DMS 273 treated with DMSO at 0.1 percent for 48 hours (cell line): ENCODE results near the gene IDI1.
"Not testable (repeated sequence)": the region's sequence is repeated elsewhere in the genome, so short reads cannot be mapped to it uniquely, and the experiment has no call there.

Experiments
- DNase-seq: peaks from one replicate; lab custom pipeline; 2025; lab: John Stamatoyannopoulos, UW

Gene IDI1

DNA sequence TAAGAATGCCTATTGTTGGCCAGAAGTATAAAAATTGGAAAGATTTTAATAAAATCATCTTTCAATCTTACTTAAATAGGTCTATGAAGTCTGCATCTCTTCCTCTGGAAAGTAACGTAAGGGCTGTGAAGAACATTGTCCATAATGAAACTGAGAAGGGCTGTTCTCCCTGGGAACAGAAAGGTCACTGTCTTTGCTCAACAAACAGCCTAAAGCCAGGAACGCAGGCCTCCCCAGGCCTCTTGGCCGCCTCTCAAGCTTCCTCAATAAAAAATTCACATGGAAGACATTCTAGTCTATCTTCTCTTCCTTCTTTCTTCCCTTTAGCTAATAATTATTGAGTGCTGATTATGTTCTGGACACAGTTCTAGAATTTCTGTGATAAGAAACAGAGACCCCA is 14.2 kb downstream of the IDI1 start:
- no peak for DNase-seq

DNA sequence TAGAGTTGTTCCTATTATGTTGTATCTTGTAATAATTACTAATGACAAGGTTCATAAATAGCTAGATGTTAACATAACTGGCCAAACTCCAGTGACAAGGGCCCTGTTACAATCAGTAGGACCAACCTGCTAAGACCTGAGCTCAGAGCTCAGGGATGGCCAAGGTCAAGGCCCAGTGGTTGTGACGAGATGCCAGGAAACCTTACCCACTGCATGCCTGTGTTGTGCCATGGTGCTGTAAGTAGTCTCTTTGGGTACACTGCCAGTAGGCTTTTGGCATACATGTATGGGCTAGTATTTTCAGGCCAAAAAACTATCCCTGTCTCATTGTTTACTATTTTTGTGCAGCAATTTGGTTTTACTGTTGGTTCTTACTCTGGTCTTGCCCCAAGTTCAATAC is 15.3 kb downstream of the IDI1 start:
- DNase-seq: no peak

DNA sequence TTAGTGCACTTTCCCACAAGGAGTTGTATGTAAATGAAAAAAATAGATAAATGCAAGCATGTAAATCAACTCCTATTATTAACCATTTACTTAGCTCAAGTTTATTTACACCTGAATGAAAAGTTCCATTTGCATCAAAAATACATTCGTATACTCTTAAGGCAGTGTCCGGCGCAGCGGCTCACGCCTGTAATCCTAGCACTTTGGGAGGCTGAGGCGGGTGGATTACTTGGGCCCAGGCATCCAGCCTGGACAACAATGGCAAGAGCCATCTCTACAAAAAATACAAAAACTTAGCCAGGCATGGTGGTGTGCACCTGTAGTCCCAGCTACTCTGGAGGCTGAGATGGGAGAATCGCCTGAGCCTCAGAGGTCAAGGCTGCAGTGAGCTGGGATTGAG is 19.1 kb downstream of the IDI1 start:
- no peak for DNase-seq

DNA sequence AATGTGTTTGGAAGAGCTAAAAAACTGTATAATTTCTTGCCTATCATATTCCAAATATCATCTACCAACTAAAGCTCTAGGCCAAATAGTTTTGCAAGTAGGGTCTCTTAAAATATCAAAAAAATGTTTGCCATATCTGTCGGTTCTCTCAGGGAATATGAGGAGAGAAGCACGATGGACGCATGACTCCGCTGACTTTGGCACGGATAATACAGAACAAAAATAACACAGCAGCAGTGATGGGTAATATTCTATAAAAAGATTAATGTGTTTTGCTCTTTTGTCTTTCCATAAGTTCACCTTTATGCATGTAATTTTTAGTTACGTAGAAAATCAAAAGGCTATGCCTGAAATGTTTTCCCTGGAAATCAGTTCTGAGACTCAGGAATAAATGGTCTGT is 22.3 kb downstream of the IDI1 start:
- DNase-seq: no peak

DNA sequence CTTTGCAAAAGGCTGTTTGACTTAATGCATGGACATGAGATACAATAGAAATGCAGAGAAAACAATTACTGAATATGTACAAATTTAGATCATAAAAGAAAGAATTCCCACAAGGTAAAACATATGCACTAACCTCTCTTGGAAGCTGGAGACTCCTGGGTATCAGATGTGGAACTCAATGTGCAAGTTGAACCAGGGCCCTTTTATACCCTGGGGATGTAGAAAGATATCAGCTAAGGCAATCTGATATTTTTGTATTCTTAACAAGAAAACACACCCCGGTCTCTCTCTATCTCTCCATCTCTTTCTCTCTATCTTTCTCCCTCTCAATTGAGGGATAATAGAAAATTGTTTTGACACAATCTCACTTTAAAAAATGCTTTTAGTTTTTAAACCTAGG is 23.2 kb downstream of the IDI1 start, which contains the start of gene IDI2:
TSS of gene IDI2 (minus strand) at position 177 of the 400 bp plus-strand sequence. CDS start 1,136 bp downstream, outside the sequence.
- DNase-seq: no peak

DNA sequence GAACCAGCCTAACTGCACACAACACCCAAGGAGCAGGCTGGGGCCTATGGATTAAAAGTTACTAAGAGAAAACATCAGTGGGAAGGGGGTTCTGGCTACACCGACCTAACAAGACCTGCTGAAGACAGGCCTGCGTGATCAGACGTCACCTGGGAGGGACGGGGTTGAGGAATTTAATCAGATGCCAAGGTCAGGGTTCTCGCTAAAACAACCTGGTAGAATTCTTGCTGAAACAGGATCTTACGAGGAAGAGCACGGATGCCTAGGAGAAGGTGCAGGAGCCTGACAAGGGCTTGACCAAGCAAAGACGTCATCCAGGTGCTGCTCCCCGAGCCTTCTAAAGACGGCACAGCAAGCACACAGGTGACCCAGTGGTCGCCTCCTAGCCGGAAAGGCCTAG is 24.8 kb downstream of the IDI1 start:
- no peak for DNase-seq

DNA sequence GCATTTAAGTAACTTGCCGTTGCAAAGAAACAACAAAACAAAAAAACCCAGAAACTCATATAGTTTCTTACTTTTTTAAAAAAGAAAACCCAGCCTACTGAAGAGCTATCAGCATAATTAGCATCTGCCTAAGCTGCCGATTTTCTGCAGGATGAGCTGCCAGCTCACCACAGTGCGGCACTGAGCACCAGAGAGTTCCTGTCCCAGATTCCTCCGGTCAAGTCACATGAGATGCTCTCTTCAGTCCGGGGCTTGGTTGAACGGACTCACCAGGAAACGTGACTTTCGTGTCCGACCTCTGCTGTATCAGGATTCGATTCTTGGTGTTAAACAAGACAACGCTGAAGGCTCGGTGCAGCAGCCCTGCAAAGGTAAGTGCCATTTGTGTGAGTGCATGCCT is 26.5 kb downstream of the IDI1 start:
- no peak for DNase-seq

DNA sequence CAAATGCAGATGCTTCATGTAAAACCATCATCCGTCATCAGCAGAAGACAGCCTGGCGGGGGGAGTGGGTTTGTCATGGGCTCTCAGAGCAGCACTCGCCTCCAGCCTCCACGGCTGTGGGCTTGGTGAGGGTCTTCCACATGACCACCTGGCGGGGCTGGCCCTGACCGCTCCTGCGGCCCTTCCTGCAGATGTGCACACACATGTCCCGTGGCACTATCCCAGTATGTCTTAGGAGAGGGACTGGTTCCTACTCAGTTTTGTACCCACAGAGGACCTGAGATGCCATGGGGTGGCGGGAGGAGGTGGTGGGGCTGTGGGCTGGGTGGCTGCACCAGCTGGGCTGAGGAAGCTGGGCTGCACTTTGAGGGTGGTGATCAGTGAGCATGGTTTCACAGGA is 28.0 kb downstream of the IDI1 start:
- no peak for DNase-seq

DNA sequence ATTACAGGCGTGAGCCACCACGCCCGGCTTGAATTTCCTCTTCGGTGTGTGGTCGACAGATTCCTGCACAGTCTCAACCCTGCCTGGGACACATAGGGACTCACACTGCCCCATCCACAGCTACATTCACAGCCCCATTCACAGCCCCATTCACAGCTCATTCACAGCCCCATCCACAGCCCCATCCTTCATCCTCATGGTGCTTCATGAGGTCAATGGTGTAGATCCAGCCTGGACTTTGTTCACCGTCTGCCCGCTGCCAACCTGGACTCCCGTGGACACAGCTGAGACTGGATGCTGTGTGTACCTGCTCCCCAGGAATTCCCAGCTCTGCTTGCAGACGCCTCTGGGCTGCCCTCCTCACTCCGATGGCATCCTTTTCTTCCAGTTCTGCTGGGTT is 28.5 kb downstream of the IDI1 start:
- no peak for DNase-seq

DNA sequence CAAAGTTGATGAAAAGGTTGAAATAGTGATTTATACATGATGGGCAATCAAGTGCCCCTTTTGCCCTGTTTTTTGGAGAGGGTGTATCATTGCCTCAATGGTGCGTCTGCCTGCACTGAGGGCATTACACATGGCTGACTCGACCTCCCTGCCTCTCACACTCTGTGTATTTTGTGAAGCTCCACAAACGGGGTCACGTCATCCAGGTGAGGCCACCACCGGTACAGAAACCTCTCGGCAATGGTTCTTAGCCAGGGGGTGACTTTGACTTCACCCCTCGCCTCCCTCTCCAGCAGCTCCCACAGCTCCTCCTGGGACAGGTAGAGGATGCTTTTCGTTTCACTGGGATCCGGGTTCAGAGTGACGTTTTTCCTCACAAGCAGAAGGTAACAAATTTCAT is 29.6 kb downstream of the IDI1 start:
- no peak for DNase-seq

DNA sequence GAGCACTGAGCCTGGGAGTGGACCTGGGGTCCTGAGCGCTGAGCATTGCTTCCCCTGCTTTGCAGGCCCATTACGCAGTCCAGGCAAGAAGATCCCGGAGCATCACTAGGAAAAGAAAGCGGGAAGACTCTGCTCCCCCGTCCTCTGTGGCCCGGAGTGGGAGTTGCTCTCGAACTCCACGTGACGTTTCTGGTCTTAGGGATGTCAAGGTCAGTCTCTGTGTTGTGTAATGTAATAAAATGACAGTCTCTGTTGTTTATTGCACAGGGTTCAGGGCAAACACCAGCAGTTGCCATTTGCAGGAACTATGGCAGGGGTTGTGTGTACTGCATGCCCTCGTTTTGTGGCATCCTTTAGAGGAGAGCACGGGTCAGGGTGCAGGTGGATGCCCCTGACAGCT is 33.2 kb downstream of the IDI1 start:
- no peak for DNase-seq

DNA sequence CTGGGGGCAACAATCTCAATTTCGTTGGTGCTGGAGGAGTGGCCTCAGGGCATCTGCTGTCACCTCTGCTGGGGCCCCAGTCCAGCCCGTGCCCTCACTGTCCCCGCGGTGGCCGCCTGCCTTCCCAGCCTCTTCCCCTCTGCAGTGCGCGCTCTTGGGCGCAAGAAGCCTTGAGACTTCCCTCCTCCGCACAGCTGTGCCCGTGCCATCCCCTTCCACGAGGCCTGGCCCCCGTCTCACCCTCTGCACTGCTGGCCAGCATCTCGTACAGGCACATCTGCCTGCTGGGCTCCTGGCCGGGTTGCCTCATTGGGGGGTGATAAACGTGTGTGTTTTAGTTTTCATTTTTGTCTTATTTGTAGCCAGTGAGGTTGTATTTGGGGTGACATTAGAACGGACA is 37.2 kb downstream of the IDI1 start:
- DNase-seq: no peak

DNA sequence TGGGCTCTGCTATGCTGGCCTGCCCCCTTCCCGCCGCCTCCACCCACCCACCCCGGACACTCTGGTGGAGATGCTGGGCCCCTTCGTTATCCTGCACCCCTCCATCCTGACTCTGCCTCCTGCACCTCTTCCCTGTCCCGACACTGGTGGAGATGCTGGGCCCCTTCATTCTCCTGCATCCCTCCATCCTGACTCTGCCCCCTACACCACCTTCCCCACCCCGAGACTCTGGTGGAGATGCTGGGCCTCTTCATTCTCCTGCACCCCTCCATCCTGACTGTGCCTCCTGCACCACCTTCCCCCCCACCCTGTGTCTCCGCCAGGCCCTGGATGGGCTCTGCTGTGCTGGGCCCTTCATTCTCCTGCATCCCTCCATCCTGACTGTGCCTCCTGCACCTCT is 38.2 kb downstream of the IDI1 start:
- DNase-seq: no peak

DNA sequence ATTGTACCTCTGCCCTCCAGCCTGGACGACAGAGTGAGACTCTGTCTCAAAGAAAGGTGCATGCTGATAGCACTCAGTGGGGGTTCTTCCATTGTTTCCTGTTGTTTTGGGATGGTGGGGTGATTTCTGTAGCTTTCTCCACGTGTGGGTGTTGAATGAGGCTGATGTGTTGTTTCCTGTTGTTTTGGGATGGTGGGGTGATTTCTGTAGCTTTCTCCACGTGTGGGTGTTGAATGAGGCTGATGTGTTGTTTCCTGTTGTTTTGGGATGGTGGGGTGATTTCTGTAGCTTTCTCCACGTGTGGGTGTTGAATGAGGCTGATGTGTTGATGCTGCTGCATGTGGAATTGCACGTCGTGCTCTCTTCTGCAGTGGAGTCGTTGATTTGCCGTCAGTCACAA is 39.0 kb downstream of the IDI1 start:
- DNase-seq: not testable (repeated sequence)

DNA sequence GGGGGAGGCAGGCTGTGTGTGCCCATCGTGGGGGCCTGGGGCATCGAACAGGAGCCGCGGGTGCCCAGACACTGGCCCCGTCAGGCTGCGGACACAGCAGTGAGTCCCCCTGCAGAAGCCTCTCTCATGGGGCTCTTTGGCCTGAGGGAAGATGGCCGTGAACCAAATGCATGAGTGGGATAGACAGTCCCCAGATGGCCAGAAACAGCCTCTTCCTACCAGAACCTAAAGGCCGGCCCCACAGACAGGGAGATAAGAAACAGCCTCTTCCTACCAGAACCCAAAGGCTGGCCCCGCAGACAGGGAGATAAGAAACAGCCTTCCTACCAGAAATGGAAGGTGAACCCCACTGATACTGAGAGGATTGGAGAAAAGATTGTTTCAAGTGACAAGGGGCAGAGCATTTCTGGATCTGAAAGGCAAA is 39.8 kb downstream of the IDI1 start:
- no peak for DNase-seq

DNA sequence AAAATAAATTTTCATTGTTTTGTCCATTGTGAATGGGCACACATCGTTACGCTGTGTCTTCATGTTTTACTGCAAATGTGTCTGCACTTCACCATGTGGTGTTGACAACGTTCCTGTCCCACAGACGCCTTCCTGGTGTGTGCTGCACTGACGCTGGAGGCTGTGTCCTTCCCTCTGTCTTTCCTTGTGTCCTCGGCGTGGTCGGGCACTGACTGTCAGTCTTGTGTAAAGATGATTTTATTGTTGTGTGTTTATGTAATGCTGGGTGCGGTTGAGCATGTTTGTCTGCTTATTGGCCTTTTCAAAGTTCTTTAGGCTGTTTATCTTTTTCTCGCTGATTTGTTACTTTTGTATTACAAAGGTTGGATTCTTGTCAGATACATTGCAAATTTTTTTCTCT is 41.3 kb downstream of the IDI1 start:
- DNase-seq: no peak

DNA sequence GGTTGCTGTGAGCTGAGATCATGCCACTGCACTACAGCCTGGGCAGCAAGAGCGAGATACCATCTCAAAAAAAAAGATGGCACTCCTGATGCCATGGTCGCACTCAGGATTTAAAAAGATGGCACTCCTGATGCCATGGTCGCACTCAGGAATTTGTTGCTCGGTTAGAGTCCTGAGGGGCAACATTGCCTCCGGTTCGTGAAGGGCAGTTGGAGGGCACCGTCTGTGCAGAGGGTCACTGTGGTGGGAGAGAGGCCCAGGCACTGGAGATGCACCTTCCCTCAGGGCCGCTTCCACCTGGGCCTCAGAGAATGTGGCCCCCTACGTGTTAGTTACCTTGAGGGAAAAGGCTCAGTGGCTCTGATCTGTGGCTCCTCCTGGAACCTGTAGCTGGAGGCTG is 42.3 kb downstream of the IDI1 start:
- no peak for DNase-seq

DNA sequence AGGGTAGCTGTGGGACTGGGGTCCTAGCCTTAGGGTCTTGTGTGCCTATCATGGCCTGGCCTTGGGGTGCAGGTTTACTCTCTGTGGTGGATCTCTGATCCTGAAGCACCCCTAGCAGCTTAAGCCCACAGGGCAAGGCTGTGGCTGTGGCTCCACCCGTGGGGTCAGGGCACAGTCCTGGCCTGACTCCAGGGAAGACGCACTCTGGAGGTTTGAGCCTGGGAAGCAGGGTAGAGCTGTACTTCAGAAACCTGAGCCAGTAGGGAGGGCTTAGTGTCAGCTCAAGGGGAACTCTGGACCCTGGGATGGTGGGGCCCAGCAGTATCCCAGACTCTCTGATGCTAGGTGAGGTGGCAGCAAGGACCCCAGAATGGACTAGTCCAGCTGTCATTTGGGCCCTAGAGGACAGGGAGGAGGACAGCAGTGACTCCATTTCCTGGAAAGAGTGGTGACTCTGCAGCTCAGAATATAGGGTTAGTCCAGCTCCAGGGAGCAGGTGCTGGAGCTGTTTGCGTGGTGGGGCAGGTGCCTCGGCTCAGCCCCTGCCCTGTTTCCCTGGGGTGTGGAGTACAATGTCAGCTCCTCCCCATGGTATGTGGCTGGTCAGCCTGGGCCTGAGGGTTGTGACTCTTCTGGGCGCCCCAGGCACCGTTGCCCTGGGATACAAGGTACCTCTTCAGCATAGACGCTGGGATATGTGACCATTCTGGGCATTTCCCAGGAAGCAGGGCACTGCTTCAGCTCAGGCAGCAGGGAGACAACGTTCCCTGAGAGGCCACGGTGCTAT is 44.8 kb downstream of the IDI1 start:
- DNase-seq: no peak

DNA sequence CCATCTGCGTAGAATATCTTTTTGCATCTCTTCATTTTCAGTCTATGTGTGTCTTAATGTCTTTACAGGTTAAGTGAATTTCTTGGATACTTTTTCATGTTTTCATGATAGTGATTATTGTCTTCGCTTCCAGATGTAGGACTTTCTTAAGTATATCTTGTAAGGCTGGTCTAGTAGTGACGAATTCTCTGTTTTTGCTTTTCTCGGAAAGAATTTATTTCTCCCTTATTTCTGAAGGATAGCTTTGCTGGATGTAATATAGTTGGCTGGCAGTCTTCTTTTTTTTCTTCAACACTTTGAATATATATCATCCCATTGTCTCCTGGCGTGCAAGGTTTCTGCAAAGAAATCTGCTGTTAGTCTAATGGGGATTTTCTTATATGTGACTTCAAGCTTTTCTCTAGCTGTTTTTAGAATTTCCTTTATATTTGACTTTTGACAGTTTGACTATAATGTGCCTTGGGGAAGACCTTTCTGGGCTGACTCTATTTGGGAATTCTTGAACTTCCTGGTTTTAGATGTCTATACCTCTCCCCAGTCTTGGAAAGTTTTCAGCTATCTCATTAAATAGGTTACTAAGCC is 46.4 kb downstream of the IDI1 start:
- no peak for DNase-seq

DNA sequence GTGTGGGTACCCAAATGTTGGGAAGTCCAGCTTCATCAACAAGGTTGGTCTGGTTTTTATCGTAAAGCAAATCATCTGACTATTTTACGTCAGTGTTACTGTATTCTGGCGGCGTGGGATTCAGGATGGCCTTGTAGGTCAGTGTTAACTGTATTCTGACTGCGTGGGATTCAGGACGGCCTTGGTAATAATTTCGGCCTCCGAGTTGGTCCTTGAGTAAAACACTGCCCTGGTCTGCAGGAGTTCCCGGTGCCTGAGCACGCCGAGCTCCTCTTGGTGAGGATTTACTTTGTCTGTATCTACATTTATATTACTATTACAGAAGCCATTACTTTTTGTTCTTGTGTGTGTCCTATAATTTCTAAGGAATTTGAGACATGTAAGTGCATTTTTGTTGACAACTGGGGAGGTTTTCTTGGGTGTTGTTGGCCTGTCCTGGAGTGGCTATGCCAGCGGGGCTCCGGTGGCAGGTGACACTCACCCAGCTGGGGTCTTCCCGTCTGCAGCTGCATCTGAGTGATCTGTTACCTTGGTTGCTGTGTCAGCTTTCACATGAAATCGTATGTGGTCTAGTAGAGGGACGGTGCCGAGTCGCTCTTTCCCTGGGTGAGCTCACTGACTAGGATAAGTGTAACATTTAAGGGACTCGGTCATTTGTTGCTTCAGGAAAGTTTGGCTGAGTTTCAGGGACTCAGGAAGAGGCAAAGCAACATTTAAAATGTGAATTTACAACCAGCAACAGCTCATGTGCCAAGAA is 51.5 kb downstream of the IDI1 start:
- no peak for DNase-seq

DNA sequence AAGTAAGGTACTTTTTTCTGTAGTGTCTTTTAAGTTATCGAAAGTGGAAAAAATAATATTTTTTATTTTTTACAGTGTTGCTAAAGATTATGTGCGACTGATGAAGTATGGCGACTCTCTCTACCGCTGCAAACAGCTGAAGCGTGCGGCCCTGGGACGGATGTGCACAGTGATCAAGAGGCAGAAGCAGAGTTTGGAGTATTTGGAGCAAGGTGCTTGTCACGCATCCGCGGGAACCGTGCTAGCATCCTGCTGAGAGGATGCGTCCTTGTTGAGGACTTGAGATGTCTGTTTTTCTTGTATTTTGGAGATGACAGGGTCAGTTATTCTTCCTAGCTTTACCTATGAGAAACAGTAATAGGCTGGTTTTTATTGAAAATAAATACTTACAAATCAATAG is 52.9 kb downstream of the IDI1 start:
- DNase-seq: no peak

DNA sequence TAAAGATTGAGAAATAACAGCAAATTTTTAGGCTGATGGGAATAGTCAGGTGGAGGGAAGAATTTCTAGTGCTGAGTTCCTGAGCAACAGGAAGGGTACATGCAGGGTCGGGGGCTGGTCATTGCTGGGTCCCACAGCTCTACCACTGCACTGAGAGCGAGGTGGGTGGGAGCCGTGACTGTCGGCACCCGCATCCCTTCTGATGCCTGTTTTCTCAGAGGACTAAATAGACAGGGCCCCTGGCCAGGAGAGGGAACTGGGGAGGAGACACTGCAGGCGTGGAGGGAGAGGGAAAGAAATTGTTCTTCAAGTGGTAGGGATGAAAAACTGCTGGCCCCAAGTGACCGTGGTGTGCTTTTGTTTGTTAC is 53.4 kb downstream of the IDI1 start:
- no peak for DNase-seq

DNA sequence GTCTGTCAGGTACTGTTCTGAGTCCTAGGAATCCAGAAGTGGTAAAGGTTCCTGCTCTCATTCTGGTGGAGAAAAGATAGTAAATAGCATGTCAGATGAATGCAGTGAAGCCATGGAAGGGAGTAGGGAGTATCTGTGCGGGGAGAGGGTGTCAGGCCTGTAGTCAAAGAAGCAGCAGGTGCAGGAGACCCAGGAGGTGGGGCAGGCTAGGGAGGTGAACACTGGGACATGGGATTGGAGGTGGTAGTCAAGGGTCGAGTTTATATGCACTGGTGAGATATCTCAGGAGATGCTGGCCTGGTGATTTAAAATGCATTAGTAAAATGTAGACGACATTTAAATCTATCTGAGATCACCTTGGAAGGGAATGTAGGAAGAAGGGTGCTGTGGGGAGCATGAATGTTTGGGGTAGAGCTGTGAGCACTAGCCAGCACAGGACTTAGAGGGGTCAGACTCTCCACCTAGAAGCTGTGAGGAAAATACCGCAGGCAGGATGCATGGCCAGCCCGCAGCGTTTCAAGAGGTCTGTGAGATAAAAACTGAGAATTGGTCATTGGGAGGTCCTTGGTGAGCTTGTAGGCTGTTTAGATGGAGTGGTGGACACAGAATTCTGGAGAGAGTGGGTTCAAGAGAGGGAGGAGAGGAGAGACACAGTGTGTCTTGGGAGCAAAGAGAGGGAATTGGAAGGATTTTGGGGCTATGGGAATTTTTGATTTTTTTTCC is 53.9 kb downstream of the IDI1 start:
- no peak for DNase-seq
